ENCODE measurements around the gene GJC2. TPM values are rescaled to one million over a fixed set of nuclear protein-coding genes. Genes with fewer than 3 reads are reported as not detected.
A peak's percentile ranks its signal among the peaks of the same experiment; 100 is the strongest.
"Not testable (repeated sequence)": the region's sequence is repeated elsewhere in the genome, so short reads cannot be mapped to it uniquely, and the experiment has no call there.

Gene GJC2
- total and polyA plus RNA-seq, 10 of the 15 experiments (the other 5 are each of a cell fraction or from before 2014, with no cell fraction given) = 0.04 to 0.44 (median 0.07) TPM; not detected in 4

DNA sequence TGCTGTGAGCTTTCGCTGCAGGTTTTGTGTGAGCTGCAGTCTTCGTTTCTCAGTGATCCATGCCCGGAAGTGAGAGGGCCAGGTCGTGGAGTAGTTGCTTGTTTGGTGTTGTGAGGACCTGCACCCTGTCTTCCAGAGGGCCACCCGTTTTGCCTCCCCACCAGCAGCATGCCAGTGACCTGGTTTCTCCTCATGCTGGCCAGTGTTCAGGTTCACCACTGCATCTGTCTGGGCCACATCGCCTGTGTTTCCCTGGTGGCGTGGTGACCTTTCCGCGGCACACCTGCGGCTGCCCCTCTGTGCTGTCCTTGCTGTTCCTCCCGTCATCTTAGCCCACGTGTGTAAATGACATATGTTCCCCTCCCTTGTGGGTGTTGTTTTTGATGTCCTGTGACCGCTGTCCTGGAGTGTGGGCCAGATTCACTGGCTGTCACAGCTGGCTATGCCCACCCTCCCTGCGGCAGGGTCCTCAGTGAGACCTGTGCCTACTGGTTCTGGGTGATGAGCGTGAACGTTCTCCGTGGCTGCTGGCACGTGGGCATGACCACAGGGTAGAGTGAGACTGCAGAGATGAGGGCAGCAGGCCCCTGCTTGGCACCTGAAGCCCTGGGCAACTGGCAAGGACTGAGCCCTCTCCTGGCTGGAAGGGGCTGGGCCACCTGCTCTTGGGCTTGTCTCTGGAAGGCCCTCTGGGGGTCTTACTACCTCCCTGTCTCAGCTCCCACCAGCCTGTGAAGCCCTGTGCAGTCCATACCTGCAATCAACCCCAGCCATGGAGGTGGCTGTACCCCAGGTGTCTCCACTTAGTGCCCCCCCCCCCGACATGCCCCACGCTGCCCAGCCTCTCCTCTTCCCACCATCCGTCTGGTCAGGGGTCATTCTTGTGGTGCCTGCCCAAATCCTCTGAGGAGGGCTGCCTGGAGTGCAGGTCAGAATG lies 23.1 kb downstream of the GJC2 start:
- H3K9me3 ChIP-seq (replicated peaks; ENCODE audit: control insufficient read depth, insufficient read depth, low read length) = no peaks in the 10 kb centered on the region
- ATAC-seq (no peak), DNase-seq (ENCODE audit: low read depth, low spot score) (no peak), FAIRE-seq (no peak)
- CTCF ChIA-PET = interaction anchor here (0.8 kb wide), 1 partner anchor 40 kb away, joined by 3 read pairs; no protein-coding TSS in a partner anchor
- in situ Hi-C loops (cut with MboI) = loop anchor here (5.0 kb wide), 1 partner anchor 36 kb away; no protein-coding TSS in a partner anchor
- no peak overlapping the region for H3K27ac ChIP-seq (ENCODE audit: control insufficient read depth, insufficient read depth)
- H4K20me1 ChIP-seq (ENCODE audit: control insufficient read depth, insufficient read depth) = no peaks in the 10 kb centered on the region
- intact Hi-C loops (cut with micrococcal nuclease; ENCODE audit: unreplicated experiment) = no loop called here
- SMC1A ChIA-PET (ENCODE audit: uncharacterized antibody, unreplicated experiment) = no interaction called here
- no peaks in the 10 kb centered on the region for H3K79me2 ChIP-seq (ENCODE audit: control insufficient read depth, insufficient read depth, low read length)
- POLR2A ChIA-PET = no interaction called here
- TF ChIP-seq KAT2A (conservative IDR thresholded peaks at IDR 0.05; ENCODE audit: control insufficient read depth, low read depth, low read length) (no peak), ASH2L (IDR thresholded peaks at IDR 0.05; ENCODE audit: borderline replicate concordance, low read depth) (no peak), JUND (IDR thresholded peaks at IDR 0.05; ENCODE audit: low read depth, low read length) (no peak), ZBED1 (IDR thresholded peaks at IDR 0.05; ENCODE audit: borderline replicate concordance) (no peak), NKRF (conservative IDR thresholded peaks at IDR 0.05) (no peak), NR2C1 (IDR thresholded peaks at IDR 0.05) (no peak), CHD4 (IDR thresholded peaks at IDR 0.05) (no peak), ZNF384 (IDR thresholded peaks at IDR 0.05; ENCODE audit: borderline replicate concordance, low read depth, low read length) (no peak), RUNX3 (IDR thresholded peaks at IDR 0.05; ENCODE audit: low read length) (no peak)
- H3K4me3 ChIP-seq = no peak overlapping the region
- no TSS peak for BruUV-seq (replicated peaks)
- no peaks in the 10 kb centered on the region for H3K27me3 ChIP-seq (replicated peaks in 1 of 2; ENCODE audit: control insufficient read depth in 2 of 2, insufficient read depth in 2 of 2, low read length in 1 of 2)
- no peak overlapping the region for H2AFZ ChIP-seq (ENCODE audit: control insufficient read depth, low read depth, low read length)
- H3K36me3 ChIP-seq (ENCODE audit: control insufficient read depth in 2 of 2, insufficient read depth in 2 of 2, low read length in 1 of 2) = peaks cover 0 to 5% of the 10 kb centered on the region in 2 experiments; a peak in 2 of 4 replicates
- WGBS (ENCODE audit: insufficient coverage, insufficient replicate concordance, low lambda C conversion rate, missing lambda C conversion rate) = 63% methylated on average over 18 of the region's 21 CpGs
- H3K9ac ChIP-seq (ENCODE audit: control insufficient read depth, insufficient read depth, low read length) = no peak overlapping the region
- peak overlapping the region; percentile 30 for H3K4me2 ChIP-seq (ENCODE audit: control insufficient read depth, insufficient read depth)
- RAD21 ChIA-PET (ENCODE audit: unreplicated experiment) = no interaction called here
- H3K4me1 ChIP-seq (ENCODE audit: control insufficient read depth, insufficient read depth, low read length) = peaks cover 6% of the 10 kb centered on the region

DNA sequence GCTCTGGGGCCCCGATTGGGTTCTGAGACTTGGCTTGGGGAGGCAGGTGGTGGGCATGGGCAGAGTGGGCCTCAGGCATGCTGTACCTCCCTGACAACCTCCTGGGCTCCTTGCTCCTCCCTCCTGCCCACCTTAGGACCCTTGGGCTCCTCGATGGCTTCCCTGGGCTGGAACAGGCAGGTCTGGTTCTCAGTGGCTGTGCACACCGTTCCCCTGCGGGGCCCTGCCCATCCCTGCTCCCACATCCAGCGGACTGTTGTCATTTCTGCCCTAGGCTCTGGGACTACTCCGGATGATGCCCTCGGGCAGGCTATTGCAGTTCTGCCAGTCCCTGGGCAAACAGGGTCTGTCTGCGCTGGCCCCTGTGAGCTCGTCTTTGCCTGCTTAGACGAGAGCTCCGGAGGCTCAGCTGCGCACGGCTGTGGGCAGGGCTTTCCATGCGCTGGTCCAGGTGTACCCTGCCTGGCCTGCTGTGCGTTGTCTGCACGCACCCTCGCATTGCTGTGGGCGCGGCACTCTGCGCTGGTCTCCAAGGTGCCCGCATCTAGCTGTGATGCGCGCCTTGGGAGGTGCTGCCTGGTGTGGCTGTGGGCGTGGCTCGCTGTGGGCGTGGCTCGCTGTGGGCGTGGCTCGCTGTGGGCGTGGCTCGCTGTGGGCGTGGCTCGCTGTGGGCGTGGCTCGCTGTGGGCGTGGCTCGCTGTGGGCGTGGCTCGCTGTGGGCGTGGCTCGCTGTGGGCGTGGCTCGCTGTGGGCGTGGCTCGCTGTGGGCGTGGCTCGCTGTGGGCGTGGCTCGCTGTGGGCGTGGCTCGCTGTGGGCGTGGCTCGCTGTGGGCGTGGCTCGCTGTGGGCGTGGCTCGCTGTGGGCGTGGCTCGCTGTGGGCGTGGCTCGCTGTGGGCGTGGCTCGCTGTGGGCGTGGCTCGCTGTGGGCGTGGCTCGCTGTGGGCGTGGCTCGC lies 24.1 kb downstream of the GJC2 start:
- intact Hi-C loops (cut with micrococcal nuclease; ENCODE audit: unreplicated experiment); H3K4me3 ChIP-seq; H4K20me1 ChIP-seq (ENCODE audit: control insufficient read depth, insufficient read depth); H2AFZ ChIP-seq (ENCODE audit: control insufficient read depth, low read depth, low read length); SMC1A ChIA-PET (ENCODE audit: uncharacterized antibody, unreplicated experiment); BruUV-seq (replicated peaks); H3K27ac ChIP-seq (ENCODE audit: control insufficient read depth, insufficient read depth); H3K36me3 ChIP-seq (ENCODE audit: control insufficient read depth in 2 of 2, insufficient read depth in 2 of 2, low read length in 1 of 2); H3K4me1 ChIP-seq (ENCODE audit: control insufficient read depth, insufficient read depth, low read length); POLR2A ChIA-PET; RAD21 ChIA-PET (ENCODE audit: unreplicated experiment); FAIRE-seq; H3K79me2 ChIP-seq (ENCODE audit: control insufficient read depth, insufficient read depth, low read length); H3K9me3 ChIP-seq (replicated peaks; ENCODE audit: control insufficient read depth, insufficient read depth, low read length); H3K9ac ChIP-seq (ENCODE audit: control insufficient read depth, insufficient read depth, low read length); CTCF ChIA-PET; DNase-seq (ENCODE audit: low read depth, low spot score); H3K4me2 ChIP-seq (ENCODE audit: control insufficient read depth, insufficient read depth); H3K27me3 ChIP-seq (replicated peaks in 1 of 2; ENCODE audit: control insufficient read depth in 2 of 2, insufficient read depth in 2 of 2, low read length in 1 of 2): not testable (repeated sequence)
- WGBS (ENCODE audit: insufficient coverage, insufficient replicate concordance, low lambda C conversion rate, missing lambda C conversion rate) = 89% methylated on average over 27 of the region's 69 CpGs
- peak; percentile 34 for ATAC-seq
- in situ Hi-C loops (cut with MboI) = loop anchor here (5.0 kb wide), 1 partner anchor 37 kb away; no protein-coding TSS in a partner anchor
